Measurements from ENCODE around the gene NFYC.
A peak's percentile ranks its signal among the peaks of the same experiment; 100 is the strongest.

The NFYC gene

DNA sequence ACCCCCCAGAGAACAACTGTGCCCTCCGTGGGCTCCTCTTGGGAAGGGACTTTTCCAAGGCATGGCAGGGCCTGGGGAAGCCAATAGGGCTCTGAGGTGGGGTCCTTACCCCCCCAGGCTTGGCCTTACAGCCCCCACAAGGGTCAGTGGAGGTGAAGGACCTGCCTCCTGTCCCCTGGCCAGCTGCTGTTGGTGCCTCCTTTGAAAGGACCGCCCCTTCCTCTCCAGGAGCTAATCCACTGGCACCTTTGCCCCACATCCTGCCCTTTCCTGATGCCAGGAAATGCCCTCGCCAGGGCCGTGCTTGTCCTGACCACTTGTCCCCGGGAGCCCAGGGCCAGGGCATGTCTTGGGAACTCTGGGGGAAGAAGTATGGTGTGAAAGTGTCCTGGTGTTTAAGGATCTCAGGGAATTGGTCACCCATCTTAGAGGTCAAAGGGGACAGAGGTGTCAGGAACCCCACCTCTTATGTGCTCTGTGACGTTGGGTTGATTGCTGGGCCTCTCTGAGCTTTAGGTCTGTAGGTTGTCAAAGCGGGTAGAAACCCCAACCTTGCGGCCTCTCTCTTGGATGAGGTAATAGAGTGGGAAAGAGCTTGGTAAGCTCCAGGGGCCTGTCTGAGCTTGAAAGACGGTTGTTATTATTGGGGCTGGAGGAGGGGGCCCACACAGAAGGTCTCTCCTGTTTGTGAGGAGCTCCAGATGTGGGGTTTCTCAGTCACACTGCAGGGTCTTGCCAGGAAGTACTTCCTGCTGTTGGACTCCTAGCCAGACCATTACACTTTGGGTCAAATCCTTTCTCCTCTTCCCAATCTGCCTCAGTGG lies 94.9 kb downstream of the NFYC start:
- Histone ChIP-seq H3K9me3 (no peaks in the 10 kb centered on the region), H3K27ac (peak overlapping the region; percentile 85 to 90), H3K36me3 (no peaks in the 10 kb centered on the region), H3K27me3 (no peaks in the 10 kb centered on the region), H3K4me3 (no peak overlapping the region), H3K4me1 (peaks cover 6 to 70% (median 52%) of the 10 kb centered on the region in 4 donors)
- intact Hi-C loops (cut with DNase I; ENCODE audit: low total_unique reads), result no loop called here
- no peak for DNase-seq
- TF ChIP-seq, protein P1, sequence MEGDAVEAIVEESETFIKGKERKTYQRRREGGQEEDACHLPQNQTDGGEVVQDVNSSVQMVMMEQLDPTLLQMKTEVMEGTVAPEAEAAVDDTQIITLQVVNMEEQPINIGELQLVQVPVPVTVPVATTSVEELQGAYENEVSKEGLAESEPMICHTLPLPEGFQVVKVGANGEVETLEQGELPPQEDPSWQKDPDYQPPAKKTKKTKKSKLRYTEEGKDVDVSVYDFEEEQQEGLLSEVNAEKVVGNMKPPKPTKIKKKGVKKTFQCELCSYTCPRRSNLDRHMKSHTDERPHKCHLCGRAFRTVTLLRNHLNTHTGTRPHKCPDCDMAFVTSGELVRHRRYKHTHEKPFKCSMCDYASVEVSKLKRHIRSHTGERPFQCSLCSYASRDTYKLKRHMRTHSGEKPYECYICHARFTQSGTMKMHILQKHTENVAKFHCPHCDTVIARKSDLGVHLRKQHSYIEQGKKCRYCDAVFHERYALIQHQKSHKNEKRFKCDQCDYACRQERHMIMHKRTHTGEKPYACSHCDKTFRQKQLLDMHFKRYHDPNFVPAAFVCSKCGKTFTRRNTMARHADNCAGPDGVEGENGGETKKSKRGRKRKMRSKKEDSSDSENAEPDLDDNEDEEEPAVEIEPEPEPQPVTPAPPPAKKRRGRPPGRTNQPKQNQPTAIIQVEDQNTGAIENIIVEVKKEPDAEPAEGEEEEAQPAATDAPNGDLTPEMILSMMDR (IDR thresholded peaks at IDR 0.05), result no peak

DNA sequence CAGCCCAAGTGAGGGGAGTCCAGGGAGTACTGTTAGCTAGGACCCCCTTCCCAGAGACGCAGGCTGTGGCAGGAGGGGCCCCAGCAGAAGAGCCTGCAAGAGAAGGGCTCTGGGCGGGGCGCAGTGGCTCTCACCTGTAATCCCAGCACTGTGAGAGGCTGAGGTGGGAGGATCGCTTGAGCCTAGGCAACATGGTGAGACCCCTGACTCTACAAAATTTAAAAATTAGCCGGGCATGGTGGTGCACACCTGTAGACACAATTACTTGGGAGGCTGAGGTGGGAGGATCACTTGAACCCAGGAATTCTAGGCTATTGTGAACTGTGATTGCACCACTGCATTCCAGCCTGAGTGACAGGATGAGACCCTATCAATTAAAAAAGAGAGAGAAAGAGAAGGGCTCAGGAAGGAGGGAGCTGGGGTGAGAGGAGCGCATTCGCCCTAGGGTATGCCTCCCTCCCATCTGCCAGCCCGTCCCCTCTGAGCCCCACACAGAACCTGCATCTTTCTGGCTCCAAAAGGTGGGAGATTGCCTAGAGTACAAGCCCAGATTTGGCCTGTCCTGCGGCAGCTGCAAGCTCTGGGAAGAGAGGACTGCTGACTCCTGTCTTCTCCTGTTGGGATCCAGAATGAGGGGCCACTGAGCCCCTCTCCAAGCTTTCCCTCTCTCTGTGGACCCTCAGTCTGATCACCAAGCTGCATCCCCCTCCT lies 95.6 kb downstream of the NFYC start:
- H3K9me3 ChIP-seq, result no peaks in the 10 kb centered on the region
- intact Hi-C loops (cut with DNase I; ENCODE audit: low total_unique reads), result no loop called here
- no peak overlapping the region for H3K4me3 ChIP-seq
- peak overlapping the region; percentile 24 to 85 for H3K27ac ChIP-seq
- no peaks in the 10 kb centered on the region for H3K27me3 ChIP-seq
- H3K36me3 ChIP-seq, result no peaks in the 10 kb centered on the region
- TF ChIP-seq, protein P1 (IDR thresholded peaks at IDR 0.05), result no peak
- DNase-seq, result no peak
- peaks cover 6 to 75% (median 52%) of the 10 kb centered on the region in 4 donors for H3K4me1 ChIP-seq

DNA sequence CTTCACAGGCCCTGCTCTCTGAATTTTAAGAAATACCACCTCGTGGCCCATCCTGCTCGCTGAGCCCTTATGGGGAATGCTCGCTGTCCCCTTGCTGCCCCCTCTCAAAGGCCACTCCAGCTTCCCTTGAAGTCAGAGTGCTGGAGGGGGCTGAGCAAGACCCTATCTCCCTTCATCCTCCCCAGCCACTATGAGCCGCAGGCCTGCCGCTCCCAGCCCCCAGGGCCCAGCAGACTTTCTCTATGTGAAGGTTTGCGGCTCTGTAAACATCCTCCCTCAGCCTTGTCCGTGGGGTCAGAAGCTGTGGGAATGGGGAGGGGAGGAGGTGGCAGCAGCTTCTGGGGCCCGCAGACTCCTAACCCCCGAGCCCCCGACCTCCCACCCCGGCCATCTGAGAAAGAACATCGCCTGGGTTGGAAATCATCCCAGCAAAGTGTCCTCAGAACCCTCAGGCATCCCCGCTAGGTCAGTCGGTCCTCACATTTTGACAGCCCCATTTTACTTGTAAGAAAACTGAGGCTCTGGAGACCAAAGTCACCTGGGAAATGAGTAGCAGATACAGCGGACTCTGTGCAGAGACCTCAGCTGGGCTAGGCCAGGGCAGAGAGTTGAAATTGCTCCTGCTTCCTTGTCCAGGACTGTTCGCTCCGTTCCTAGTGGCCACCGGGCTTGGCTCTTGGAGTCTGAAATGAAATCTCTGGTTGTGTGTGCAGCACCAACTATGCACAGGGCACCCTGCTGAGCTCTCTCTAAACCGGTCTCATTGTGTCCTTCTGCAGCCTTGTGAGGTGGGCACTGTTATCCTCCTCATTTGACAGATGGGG lies 96.4 kb downstream of the NFYC start:
- Histone ChIP-seq H3K27ac (peak overlapping the region; percentile 24 to 54), H3K9me3 (no peaks in the 10 kb centered on the region), H3K4me3 (no peak overlapping the region), H3K4me1 (peaks cover 6 to 71% (median 45%) of the 10 kb centered on the region in 4 donors), H3K27me3 (no peaks in the 10 kb centered on the region), H3K36me3 (no peaks in the 10 kb centered on the region)
- DNase-seq, result no peak
- intact Hi-C loops (cut with DNase I; ENCODE audit: low total_unique reads), result no loop called here
- TF ChIP-seq, protein P1 (IDR thresholded peaks at IDR 0.05), result no peak

DNA sequence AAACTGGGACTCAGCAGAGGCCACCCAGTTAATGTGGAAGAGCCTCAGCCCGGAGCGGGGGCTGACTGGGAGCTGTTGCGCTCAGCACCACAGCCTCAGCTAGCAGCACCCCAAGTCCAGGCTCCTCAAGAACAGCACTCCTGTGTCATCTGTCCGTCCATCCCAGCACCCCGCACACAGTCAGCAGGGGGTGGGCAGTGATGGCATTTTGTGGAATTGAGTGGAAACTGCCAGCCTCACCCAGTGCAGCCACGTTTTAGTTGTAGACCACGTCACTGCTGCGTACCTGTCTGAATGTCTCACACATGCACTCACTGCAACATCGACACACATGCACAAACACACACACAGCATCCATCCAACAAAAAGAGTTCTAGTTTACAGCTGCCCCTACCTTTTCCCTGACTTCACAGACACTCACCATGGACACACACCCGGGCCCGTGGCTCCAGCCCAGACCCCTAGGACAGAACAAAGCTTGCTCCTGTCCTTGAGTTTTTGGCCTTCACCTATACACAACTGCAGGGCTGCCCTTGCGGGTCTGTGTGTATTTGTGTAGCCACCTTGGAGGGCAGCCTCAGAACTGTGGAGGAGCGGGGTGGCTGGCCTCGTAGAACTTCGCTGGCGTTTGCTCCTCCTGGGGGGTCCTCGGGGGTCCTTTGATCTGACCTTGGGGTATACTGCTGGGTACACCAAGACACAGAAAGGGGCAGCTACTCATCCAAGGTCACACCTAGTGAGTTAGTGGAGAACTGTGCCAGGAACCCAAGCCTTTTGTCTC lies 97.2 kb downstream of the NFYC start:
- no peak overlapping the region for H3K4me3 ChIP-seq
- H3K36me3 ChIP-seq, result no peaks in the 10 kb centered on the region
- intact Hi-C loops (cut with DNase I; ENCODE audit: low total_unique reads), result no loop called here
- H3K27me3 ChIP-seq, result no peaks in the 10 kb centered on the region
- H3K4me1 ChIP-seq, result peaks cover 0 to 67% (median 40%) of the 10 kb centered on the region in 4 donors
- peak overlapping the region in 1 of 2 donors; percentile 54 for H3K27ac ChIP-seq
- DNase-seq, result no peak
- no peaks in the 10 kb centered on the region for H3K9me3 ChIP-seq
- TF ChIP-seq, protein P1 (IDR thresholded peaks at IDR 0.05), result no peak

DNA sequence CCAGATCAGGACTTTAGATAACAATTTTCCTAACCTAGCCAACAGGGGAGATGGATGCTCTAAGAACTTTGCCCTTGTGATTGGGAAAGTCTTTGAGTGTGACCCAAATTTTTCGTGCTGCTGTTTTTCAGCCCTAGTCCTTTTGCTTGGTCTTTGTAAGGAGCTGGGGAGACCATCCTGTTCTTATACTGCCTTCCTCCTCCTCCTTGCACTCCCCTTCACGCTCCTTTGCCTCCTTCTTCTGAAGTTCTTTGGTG lies 97.8 kb downstream of the NFYC start:
- Histone ChIP-seq H3K4me3 (no peak overlapping the region), H3K36me3 (no peaks in the 10 kb centered on the region), H3K9me3 (no peaks in the 10 kb centered on the region), H3K27ac (peak overlapping the region; percentile 52 to 54), H3K4me1 (peaks cover 0 to 67% (median 38%) of the 10 kb centered on the region in 4 donors), H3K27me3 (no peaks in the 10 kb centered on the region)
- DNase-seq, result no peak
- TF ChIP-seq, protein P1 (IDR thresholded peaks at IDR 0.05), result no peak
- intact Hi-C loops (cut with DNase I; ENCODE audit: low total_unique reads), result no loop called here

Measured in tibial artery (tissue), 4 donors.